HG03280 (cell line): ENCODE measurements around the gene AKNAD1.
"Not testable (repeated sequence)": the region's sequence is repeated elsewhere in the genome, so short reads cannot be mapped to it uniquely, and the experiment has no call there.

Source experiments
- ATAC-seq: cut with Tn5 transposase; IDR thresholded peaks from one replicate; pipeline ENCODE4 v1.9.1; 2021; ENCODE audit warnings: mild to moderate bottlenecking, moderate library complexity; ENCODE audit not compliant: unreplicated experiment

The AKNAD1 gene

DNA sequence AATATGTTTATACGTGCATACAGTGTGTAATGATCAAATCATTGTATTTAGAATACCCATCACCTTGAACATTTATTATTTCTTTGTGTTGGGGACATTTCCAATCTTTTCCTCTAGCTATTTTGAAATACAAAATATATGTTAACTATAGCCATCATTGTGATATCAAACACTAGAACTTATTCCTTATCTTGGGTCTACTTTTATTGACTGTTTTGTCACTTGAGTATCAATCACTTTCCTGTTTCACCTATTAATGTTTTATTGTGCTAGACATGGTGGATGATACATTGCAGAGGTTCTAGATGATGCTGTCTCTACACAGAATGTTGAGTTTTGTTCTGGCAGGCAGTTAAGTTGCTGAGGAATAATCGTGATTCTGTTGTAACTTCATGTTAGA lies 64.5 kb downstream of the AKNAD1 start:
- no peak for ATAC-seq

- ATAC-seq, result no peak
Measured at GRCh38 chr1:108791790-108792189, 65.1 kb downstream of the AKNAD1 start.

DNA sequence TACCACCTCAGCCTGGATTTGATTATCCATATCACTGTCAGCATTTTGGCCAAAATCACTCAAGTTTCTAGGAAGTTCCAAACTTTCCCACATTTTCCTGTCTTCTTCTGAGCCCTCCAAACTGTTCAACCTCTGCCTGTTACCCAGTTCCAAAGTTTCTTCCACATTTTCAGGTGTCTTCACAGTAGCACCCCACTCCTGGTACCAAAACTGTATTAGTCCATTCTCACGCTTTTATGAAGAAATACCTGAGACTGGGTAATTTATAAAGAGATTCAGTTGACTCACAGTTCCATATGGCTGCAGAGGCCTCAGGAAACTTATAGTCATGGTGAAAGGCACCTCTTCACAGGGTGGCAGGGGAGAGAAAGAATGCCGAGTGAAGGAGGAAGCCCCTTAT lies 71.0 kb downstream of the AKNAD1 start:
- no peak for ATAC-seq

GRCh38 chr1:108785264-108785663 lies 71.6 kb downstream of the AKNAD1 start:
- ATAC-seq, result no peak

- ATAC-seq, result not testable (repeated sequence)
Measured at GRCh38 chr1:108781575-108781944, 75.3 kb downstream of the AKNAD1 start.

- no peak for ATAC-seq
Measured at GRCh38 chr1:108780937-108781574, 75.8 kb downstream of the AKNAD1 start.

DNA sequence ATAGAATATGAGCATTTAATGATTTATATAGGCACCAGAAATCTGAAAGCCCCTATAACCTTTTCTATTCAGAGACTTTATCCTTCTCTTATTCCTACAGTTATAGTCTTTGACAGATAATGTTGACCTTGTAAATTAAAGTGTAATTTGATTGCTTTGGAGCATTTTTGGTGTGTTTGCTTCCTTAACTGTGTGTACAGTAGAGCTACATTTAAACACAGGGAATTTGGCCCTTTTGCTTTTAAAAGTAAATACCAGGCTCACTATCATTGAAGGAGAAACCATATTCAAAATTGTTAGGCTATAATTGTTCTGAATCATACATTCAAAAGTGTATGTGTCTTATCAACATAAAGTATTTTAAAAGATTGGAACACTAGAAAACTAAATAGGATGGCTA lies 77.4 kb downstream of the AKNAD1 start:
- ATAC-seq, result no peak

DNA sequence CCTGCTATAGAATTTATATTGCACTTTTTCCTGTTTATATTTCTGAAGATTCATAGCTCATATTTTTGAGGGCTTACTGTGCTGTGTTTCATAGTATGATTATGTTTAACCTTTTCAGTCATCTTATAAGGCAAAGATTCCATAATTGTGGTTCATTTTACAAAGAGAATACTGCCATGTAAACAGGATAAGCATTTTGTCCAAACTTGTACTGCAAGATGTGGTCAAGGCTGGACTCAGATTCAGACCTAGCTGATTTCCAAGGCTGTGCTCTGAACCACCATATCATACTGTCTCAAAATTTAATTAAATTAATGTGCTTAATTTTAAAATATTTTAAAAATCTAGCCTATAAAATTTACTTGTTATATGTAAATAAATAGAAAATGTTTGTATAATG lies 79.1 kb downstream of the AKNAD1 start:
- ATAC-seq, result no peak

DNA sequence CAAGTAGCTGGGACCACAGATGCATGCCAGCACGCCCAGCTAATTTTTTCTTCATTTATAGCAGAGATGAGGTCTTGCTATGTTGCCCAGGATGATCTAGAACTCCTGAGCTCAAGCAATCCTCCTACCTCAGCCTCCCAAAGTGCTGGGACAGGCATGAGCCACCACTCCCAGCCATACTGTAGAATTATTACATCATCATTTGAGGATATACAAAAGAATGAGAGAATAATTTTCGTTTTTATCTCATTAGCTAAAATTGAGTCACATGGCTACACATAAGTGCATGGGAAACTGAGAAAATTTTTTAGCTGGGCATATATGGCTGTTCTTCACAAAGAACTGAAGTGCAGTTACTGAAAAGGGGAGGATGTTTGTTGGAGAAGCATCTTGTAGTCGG lies 89.2 kb downstream of the AKNAD1 start:
- no peak for ATAC-seq

DNA sequence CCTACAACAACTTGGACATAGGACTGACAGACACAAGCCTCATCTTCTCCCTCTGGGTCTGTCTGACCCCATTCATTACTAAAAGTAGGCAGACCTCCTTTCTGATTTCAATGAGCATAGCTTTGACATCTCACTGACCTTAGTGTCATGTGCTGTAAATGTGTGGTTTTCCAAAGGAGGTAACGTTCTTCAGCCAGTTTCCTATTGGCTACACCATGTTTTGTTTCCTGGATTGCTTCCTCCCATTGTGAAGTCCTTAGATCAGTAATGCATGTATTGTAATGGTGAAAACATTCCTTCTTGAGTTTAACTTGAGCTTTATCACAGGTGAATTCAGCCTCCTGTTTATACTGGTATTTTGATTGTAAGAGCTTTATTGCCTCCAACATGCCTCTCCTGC lies 89.8 kb downstream of the AKNAD1 start:
- no peak for ATAC-seq
